Activated naive CD4-positive, alpha-beta T cell treated with anti-CD3 and anti-CD28 coated beads, Interleukin-2, amount 50 U/mL, for 24 hours (primary cell): ENCODE results near the gene CDC42BPA.

ENCODE experiments used
- H3K27ac Mint-ChIP-seq: one replicate; pipeline ENCODE4 v1.8.0; 2021; ENCODE audit warnings: mild to moderate bottlenecking, mixed read lengths
- H3K27me3 Mint-ChIP-seq: one replicate; pipeline ENCODE4 v1.8.0; 2021; ENCODE audit warnings: mixed read lengths
- H3K36me3 Mint-ChIP-seq: one replicate; pipeline ENCODE4 v1.8.0; 2021; ENCODE audit warnings: mixed read lengths
- H3K4me1 Mint-ChIP-seq: one replicate; pipeline ENCODE4 v1.8.0; 2021; ENCODE audit warnings: mixed read lengths
- H3K4me3 Mint-ChIP-seq: one replicate; pipeline ENCODE4 v1.8.0; 2021; ENCODE audit warnings: mild to moderate bottlenecking, mixed read lengths
- H3K9me3 Mint-ChIP-seq: one replicate; pipeline ENCODE4 v1.8.0; 2021; ENCODE audit warnings: mixed read lengths

Gene CDC42BPA

GRCh38 chr1:227069490-227069889 is 248.8 kb downstream of the CDC42BPA start:
- H3K9me3 Mint-ChIP-seq = no peaks in the 10 kb centered on the region
- H3K36me3 Mint-ChIP-seq = no peaks in the 10 kb centered on the region
- H3K4me1 Mint-ChIP-seq = peaks cover 4% of the 10 kb centered on the region
- no peak overlapping the region for H3K27ac Mint-ChIP-seq
- no peak overlapping the region for H3K4me3 Mint-ChIP-seq
- H3K27me3 Mint-ChIP-seq = peaks cover 12% of the 10 kb centered on the region

DNA sequence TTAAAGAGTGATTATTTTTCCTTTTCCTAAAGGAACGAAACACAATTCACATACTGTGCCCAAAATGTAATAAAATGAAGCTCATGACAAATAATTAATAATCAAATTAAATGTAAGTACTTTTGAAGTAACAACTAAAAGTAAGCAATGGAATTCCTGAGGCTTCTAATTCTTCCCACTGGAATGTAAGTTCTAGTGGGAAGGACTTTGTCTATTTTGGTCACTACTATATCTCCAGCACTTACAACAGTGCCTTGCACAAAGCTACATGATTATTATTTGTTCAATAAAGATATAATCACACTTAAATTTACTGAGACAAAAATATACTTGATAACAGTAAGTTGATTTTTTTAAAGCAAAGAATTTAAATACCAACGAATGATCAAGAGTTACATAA is 249.4 kb downstream of the CDC42BPA start:
- H3K9me3 Mint-ChIP-seq = no peaks in the 10 kb centered on the region
- peaks cover 12% of the 10 kb centered on the region for H3K27me3 Mint-ChIP-seq
- no peak overlapping the region for H3K4me3 Mint-ChIP-seq
- H3K27ac Mint-ChIP-seq = no peak overlapping the region
- H3K36me3 Mint-ChIP-seq = no peaks in the 10 kb centered on the region
- H3K4me1 Mint-ChIP-seq = peaks cover 4% of the 10 kb centered on the region

DNA sequence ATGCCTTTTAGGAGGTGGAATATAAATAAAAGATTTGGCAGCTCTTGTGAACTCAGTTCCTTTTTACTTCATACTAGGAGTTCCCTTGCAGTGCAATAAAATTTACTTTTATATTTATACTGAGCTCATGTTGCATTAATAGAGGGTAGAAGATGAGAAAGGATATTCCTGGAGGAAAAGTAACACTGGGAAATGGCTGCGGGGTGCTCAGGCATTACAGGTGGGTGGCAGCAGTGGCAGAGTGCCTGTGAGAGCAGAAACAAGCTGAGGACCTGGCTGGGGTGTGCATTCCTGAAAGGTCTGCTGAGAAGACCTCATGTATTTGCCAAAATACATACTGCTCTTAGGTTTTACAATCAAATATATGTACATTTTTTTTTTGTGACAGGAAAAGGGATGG is 251.3 kb downstream of the CDC42BPA start:
- Mint-ChIP-seq H3K36me3 (no peaks in the 10 kb centered on the region), H3K4me1 (peaks cover 4% of the 10 kb centered on the region), H3K4me3 (no peak overlapping the region), H3K27me3 (peaks cover 12% of the 10 kb centered on the region), H3K9me3 (no peaks in the 10 kb centered on the region), H3K27ac (no peak overlapping the region)

DNA sequence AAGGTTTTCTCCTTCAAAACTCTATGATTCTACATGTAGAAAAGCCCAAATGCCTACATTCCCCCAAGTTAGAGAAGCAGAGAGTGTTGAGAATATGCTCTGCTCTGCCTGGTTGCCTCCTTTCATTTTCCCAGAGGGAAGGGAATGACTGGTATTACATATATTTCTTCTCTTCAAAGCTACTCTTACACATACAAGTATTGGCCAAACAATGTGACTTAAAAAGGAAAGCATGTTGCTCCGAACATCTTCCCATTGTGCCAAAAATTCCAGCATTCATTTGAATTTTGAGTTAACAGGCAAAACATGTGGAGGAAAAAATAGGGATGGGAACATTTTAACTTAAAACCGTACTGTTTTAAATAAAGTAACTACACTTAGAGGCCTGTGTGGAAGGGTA is 253.0 kb downstream of the CDC42BPA start:
- Mint-ChIP-seq H3K27me3 (peaks cover 9% of the 10 kb centered on the region), H3K36me3 (no peaks in the 10 kb centered on the region), H3K4me3 (no peak overlapping the region), H3K27ac (no peak overlapping the region), H3K9me3 (peaks cover 2% of the 10 kb centered on the region), H3K4me1 (peaks cover 4% of the 10 kb centered on the region)

GRCh38 chr1:227062306-227062705 is 256.0 kb downstream of the CDC42BPA start:
- no peak overlapping the region for H3K27ac Mint-ChIP-seq
- peaks cover 4% of the 10 kb centered on the region for H3K4me1 Mint-ChIP-seq
- H3K9me3 Mint-ChIP-seq = peaks cover 11% of the 10 kb centered on the region
- peaks cover 9% of the 10 kb centered on the region for H3K27me3 Mint-ChIP-seq
- no peak overlapping the region for H3K4me3 Mint-ChIP-seq
- H3K36me3 Mint-ChIP-seq = no peaks in the 10 kb centered on the region

DNA sequence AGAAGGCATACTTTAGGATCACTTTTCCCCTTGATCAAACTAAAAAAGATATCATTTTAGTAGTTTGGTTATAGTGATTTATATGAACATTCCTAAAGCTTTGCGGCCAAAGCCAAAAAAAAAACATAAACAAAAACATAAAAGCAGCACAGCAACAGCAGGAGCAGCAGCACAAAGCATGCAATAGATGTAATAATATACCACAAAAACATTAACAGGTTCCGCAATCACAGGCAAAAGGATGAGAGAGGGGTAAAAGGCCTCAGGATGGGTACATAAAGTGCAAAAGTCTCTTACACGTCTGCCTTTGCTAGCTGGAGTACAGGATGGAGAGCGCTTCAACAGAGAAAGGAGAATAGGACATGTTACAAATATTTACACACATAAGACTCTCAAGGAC is 259.2 kb downstream of the CDC42BPA start:
- Mint-ChIP-seq H3K36me3 (no peaks in the 10 kb centered on the region), H3K27me3 (no peaks in the 10 kb centered on the region), H3K27ac (no peak overlapping the region), H3K9me3 (peaks cover 11% of the 10 kb centered on the region), H3K4me3 (no peak overlapping the region), H3K4me1 (peaks cover 4% of the 10 kb centered on the region)

DNA sequence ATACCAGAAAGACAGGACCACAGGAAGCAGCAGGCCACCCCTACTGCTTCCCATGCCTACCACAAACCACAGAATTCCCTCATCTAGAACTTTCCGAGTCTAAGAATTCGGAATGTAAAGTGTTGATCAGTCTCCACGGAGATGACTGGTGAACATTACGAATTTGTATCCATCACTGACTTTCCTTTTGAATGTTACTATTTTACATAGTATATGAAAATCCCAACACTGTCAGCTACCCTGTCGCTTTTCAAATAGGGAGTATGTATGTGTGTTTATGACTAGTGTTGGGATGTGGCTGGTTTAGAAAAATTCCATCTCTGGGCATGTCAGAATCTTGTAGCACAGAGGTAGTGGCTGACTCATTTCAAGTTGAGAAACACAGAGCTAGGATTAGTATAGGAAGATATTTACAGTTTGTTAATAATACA is 260.0 kb downstream of the CDC42BPA start:
- Mint-ChIP-seq H3K27me3 (no peaks in the 10 kb centered on the region), H3K9me3 (peaks cover 11% of the 10 kb centered on the region), H3K36me3 (no peaks in the 10 kb centered on the region), H3K4me1 (peaks cover 4% of the 10 kb centered on the region), H3K4me3 (no peak overlapping the region), H3K27ac (no peak overlapping the region)

GRCh38 chr1:227049253-227049652 is 269.0 kb downstream of the CDC42BPA start:
- Mint-ChIP-seq H3K27me3 (peaks cover 15% of the 10 kb centered on the region), H3K4me3 (no peak overlapping the region), H3K4me1 (no peaks in the 10 kb centered on the region), H3K36me3 (peaks cover 5% of the 10 kb centered on the region), H3K27ac (no peak overlapping the region), H3K9me3 (peaks cover 13% of the 10 kb centered on the region)

- H3K4me1 Mint-ChIP-seq = no peaks in the 10 kb centered on the region
- no peak overlapping the region for H3K4me3 Mint-ChIP-seq
- peaks cover 13% of the 10 kb centered on the region for H3K9me3 Mint-ChIP-seq
- peaks cover 5% of the 10 kb centered on the region for H3K36me3 Mint-ChIP-seq
- no peak overlapping the region for H3K27ac Mint-ChIP-seq
- H3K27me3 Mint-ChIP-seq = peaks cover 18% of the 10 kb centered on the region
These were observed 274.5 kb downstream of the CDC42BPA start for GRCh38 chr1:227043755-227044154.

DNA sequence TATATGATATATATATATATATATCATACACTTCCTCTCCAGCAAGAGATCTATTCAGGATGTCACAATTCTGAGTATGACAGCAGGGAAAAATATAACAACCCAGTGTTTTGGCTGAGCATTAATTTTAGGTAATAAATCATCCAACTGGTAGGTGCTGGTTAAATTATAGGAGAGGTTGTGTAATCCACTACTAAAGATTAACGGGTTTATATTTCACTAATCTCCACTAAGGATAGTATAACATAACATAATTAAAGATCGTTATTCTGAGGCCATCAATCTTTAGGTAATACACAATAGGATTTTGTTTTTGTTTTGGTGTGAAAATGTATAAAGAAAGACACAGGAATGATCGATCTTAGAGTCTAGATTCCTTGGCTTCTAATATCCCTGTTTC is 276.0 kb downstream of the CDC42BPA start:
- Mint-ChIP-seq H3K27me3 (peaks cover 17% of the 10 kb centered on the region), H3K4me3 (no peak overlapping the region), H3K27ac (no peak overlapping the region), H3K4me1 (peaks cover 4% of the 10 kb centered on the region), H3K9me3 (peaks cover 7% of the 10 kb centered on the region), H3K36me3 (peaks cover 5% of the 10 kb centered on the region)

GRCh38 chr1:227038401-227038800 is 279.9 kb downstream of the CDC42BPA start:
- Mint-ChIP-seq H3K36me3 (no peaks in the 10 kb centered on the region), H3K27ac (no peak overlapping the region), H3K4me3 (no peak overlapping the region), H3K4me1 (peaks cover 7% of the 10 kb centered on the region), H3K9me3 (no peaks in the 10 kb centered on the region), H3K27me3 (peaks cover 8% of the 10 kb centered on the region)

- Mint-ChIP-seq H3K27me3 (peaks cover 4% of the 10 kb centered on the region), H3K27ac (no peak overlapping the region), H3K4me1 (peaks cover 7% of the 10 kb centered on the region), H3K36me3 (no peaks in the 10 kb centered on the region), H3K9me3 (no peaks in the 10 kb centered on the region), H3K4me3 (no peak overlapping the region)
These were observed 281.2 kb downstream of the CDC42BPA start for GRCh38 chr1:227037121-227037520.

GRCh38 chr1:227035316-227035715 is 283.0 kb downstream of the CDC42BPA start:
- Mint-ChIP-seq H3K4me1 (peaks cover 7% of the 10 kb centered on the region), H3K4me3 (no peak overlapping the region), H3K27ac (no peak overlapping the region), H3K9me3 (no peaks in the 10 kb centered on the region), H3K27me3 (no peaks in the 10 kb centered on the region), H3K36me3 (no peaks in the 10 kb centered on the region)

DNA sequence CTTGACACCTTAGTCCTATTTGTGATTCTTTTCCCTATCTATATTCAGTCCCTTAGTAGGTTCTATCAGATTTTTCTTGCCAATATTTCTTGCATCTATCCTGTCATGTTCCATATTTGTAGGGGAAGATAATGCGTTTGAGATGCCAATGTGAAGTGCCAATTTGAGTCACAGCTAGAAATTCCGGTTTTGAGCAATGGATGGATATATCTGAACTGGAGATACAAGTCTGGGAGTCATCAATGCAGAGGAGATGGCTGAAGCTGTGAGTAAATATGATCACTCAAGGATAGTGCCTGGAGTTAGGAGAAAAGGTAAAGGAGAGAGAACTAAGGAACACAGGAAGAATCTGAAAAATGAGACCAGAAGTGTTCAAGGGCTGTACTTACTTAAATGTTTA is 284.4 kb downstream of the CDC42BPA start:
- H3K27ac Mint-ChIP-seq = no peak overlapping the region
- H3K4me3 Mint-ChIP-seq = no peak overlapping the region
- no peaks in the 10 kb centered on the region for H3K27me3 Mint-ChIP-seq
- no peaks in the 10 kb centered on the region for H3K9me3 Mint-ChIP-seq
- no peaks in the 10 kb centered on the region for H3K36me3 Mint-ChIP-seq
- peaks cover 7% of the 10 kb centered on the region for H3K4me1 Mint-ChIP-seq

DNA sequence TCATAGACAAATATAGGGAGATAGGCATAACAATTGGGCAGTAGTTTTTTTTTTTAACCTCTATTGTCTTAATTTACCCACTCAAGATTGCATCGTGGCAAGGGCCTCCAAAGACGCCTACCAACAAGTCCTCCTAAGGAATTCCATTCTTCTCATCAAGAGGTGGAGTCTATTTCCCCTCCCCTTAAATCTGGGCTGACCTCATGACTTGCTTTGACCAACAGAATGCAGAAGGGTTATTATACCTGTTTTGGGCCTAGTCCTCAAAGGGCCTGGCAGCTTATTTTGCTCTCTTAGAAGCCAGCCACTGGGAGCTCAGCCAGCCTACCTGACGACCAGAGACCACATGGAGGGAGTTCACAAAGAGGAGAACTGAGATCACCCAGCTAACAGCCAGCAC is 285.9 kb downstream of the CDC42BPA start:
- H3K36me3 Mint-ChIP-seq = no peaks in the 10 kb centered on the region

DNA sequence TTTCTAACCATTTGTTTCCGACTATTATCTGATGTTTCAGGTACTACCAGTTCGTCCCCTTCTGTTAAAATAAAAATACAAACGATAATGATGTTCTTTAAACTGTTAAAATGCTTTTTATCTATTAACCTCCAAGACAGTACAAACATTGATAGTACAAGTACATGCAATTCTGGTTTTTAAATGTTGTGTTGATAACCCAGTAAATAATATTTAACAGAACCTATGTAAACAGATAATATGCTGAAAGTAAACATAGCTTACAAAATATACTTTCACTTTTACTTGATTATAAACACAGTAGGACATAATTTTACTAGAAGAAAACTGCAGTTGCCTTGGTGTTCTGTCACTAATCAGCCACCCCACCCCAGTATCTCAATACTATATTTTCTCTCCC is 301.3 kb downstream of the CDC42BPA start:
- Mint-ChIP-seq H3K27me3 (peaks cover 4% of the 10 kb centered on the region), H3K9me3 (peaks cover 6% of the 10 kb centered on the region), H3K27ac (no peak overlapping the region), H3K4me3 (no peak overlapping the region), H3K4me1 (no peaks in the 10 kb centered on the region), H3K36me3 (no peaks in the 10 kb centered on the region)

More for the DNA sequence above, 285.9 kb downstream of the CDC42BPA start:
- Mint-ChIP-seq H3K27me3 (no peaks in the 10 kb centered on the region), H3K4me3 (no peak overlapping the region), H3K4me1 (peaks cover 4% of the 10 kb centered on the region), H3K27ac (no peak overlapping the region), H3K9me3 (no peaks in the 10 kb centered on the region)

- Mint-ChIP-seq H3K36me3 (no peaks in the 10 kb centered on the region), H3K27ac (no peak overlapping the region), H3K4me1 (no peaks in the 10 kb centered on the region), H3K4me3 (no peak overlapping the region), H3K27me3 (peaks cover 5% of the 10 kb centered on the region), H3K9me3 (no peaks in the 10 kb centered on the region)
These were observed 307.6 kb downstream of the CDC42BPA start for GRCh38 chr1:227010645-227011044.
